Measurements from ENCODE around the gene RGMA.

Gene RGMA

GRCh38 chr15:93052090-93052879 is 36.7 kb downstream of the RGMA start:
- Histone ChIP-seq H3K4me1 (ENCODE audit: control insufficient read depth, low read depth, low read length) (peaks cover 7% of the 10 kb centered on the region), H3K9me3 (ENCODE audit: control insufficient read depth, low read depth, low read length) (no peaks in the 10 kb centered on the region), H3K9ac (ENCODE audit: low read length) (no peak overlapping the region), H3K27me3 (ENCODE audit: control insufficient read depth, insufficient read depth, low read length) (no peaks in the 10 kb centered on the region), H3K36me3 (ENCODE audit: control insufficient read depth, low read depth, low read length) (peaks cover 60% of the 10 kb centered on the region), H3K27ac (ENCODE audit: low read length) (no peak overlapping the region), H3K4me3 (ENCODE audit: low read length) (no peak overlapping the region)

GRCh38 chr15:93051236-93052089 is 37.5 kb downstream of the RGMA start:
- H3K27ac ChIP-seq (ENCODE audit: low read length), result no peak overlapping the region
- H3K36me3 ChIP-seq (ENCODE audit: control insufficient read depth, low read depth, low read length), result peaks cover 64% of the 10 kb centered on the region
- H3K9ac ChIP-seq (ENCODE audit: low read length), result no peak overlapping the region
- no peaks in the 10 kb centered on the region for H3K9me3 ChIP-seq (ENCODE audit: control insufficient read depth, low read depth, low read length)
- no peaks in the 10 kb centered on the region for H3K27me3 ChIP-seq (ENCODE audit: control insufficient read depth, insufficient read depth, low read length)
- no peaks in the 10 kb centered on the region for H3K4me1 ChIP-seq (ENCODE audit: control insufficient read depth, low read depth, low read length)
- H3K4me3 ChIP-seq (ENCODE audit: low read length), result no peak overlapping the region

GRCh38 chr15:93050648-93051047 is 38.4 kb downstream of the RGMA start:
- Histone ChIP-seq H3K9ac (ENCODE audit: low read length) (no peak overlapping the region), H3K27ac (ENCODE audit: low read length) (no peak overlapping the region), H3K9me3 (ENCODE audit: control insufficient read depth, low read depth, low read length) (no peaks in the 10 kb centered on the region), H3K4me3 (ENCODE audit: low read length) (no peak overlapping the region), H3K4me1 (ENCODE audit: control insufficient read depth, low read depth, low read length) (no peaks in the 10 kb centered on the region), H3K36me3 (ENCODE audit: control insufficient read depth, low read depth, low read length) (peaks cover 72% of the 10 kb centered on the region), H3K27me3 (ENCODE audit: control insufficient read depth, insufficient read depth, low read length) (no peaks in the 10 kb centered on the region)

- no peaks in the 10 kb centered on the region for H3K9me3 ChIP-seq (ENCODE audit: control insufficient read depth, low read depth, low read length)
- no peak overlapping the region for H3K9ac ChIP-seq (ENCODE audit: low read length)
- H3K27me3 ChIP-seq (ENCODE audit: control insufficient read depth, insufficient read depth, low read length), result no peaks in the 10 kb centered on the region
- H3K36me3 ChIP-seq (ENCODE audit: control insufficient read depth, low read depth, low read length), result peaks cover 76% of the 10 kb centered on the region
- no peak overlapping the region for H3K4me3 ChIP-seq (ENCODE audit: low read length)
- no peak overlapping the region for H3K27ac ChIP-seq (ENCODE audit: low read length)
- H3K4me1 ChIP-seq (ENCODE audit: control insufficient read depth, low read depth, low read length), result no peaks in the 10 kb centered on the region
These were observed 39.0 kb downstream of the RGMA start for GRCh38 chr15:93049914-93050578.

- H3K27me3 ChIP-seq (ENCODE audit: control insufficient read depth, insufficient read depth, low read length), result no peaks in the 10 kb centered on the region
- H3K4me1 ChIP-seq (ENCODE audit: control insufficient read depth, low read depth, low read length), result no peaks in the 10 kb centered on the region
- H3K9ac ChIP-seq (ENCODE audit: low read length), result no peak overlapping the region
- no peak overlapping the region for H3K4me3 ChIP-seq (ENCODE audit: low read length)
- H3K27ac ChIP-seq (ENCODE audit: low read length), result no peak overlapping the region
- no peaks in the 10 kb centered on the region for H3K9me3 ChIP-seq (ENCODE audit: control insufficient read depth, low read depth, low read length)
- peaks cover 83% of the 10 kb centered on the region for H3K36me3 ChIP-seq (ENCODE audit: control insufficient read depth, low read depth, low read length)
These were observed 39.8 kb downstream of the RGMA start for GRCh38 chr15:93049233-93049632.

- Histone ChIP-seq H3K4me1 (ENCODE audit: control insufficient read depth, low read depth, low read length) (no peaks in the 10 kb centered on the region), H3K9ac (ENCODE audit: low read length) (no peak overlapping the region), H3K4me3 (ENCODE audit: low read length) (no peak overlapping the region), H3K36me3 (ENCODE audit: control insufficient read depth, low read depth, low read length) (peaks cover 86% of the 10 kb centered on the region), H3K9me3 (ENCODE audit: control insufficient read depth, low read depth, low read length) (no peaks in the 10 kb centered on the region), H3K27me3 (ENCODE audit: control insufficient read depth, insufficient read depth, low read length) (no peaks in the 10 kb centered on the region), H3K27ac (ENCODE audit: low read length) (no peak overlapping the region)
These were observed 40.3 kb downstream of the RGMA start for GRCh38 chr15:93048759-93049161.

- Histone ChIP-seq H3K4me3 (ENCODE audit: low read length) (no peak overlapping the region), H3K9ac (ENCODE audit: low read length) (no peak overlapping the region), H3K36me3 (ENCODE audit: control insufficient read depth, low read depth, low read length) (peaks cover 86% of the 10 kb centered on the region), H3K4me1 (ENCODE audit: control insufficient read depth, low read depth, low read length) (no peaks in the 10 kb centered on the region), H3K27me3 (ENCODE audit: control insufficient read depth, insufficient read depth, low read length) (no peaks in the 10 kb centered on the region), H3K9me3 (ENCODE audit: control insufficient read depth, low read depth, low read length) (no peaks in the 10 kb centered on the region), H3K27ac (ENCODE audit: low read length) (no peak overlapping the region)
These were observed 40.6 kb downstream of the RGMA start for GRCh38 chr15:93048426-93048721.

- Histone ChIP-seq H3K9ac (ENCODE audit: low read length) (no peak overlapping the region), H3K9me3 (ENCODE audit: control insufficient read depth, low read depth, low read length) (no peaks in the 10 kb centered on the region), H3K4me3 (ENCODE audit: low read length) (no peak overlapping the region), H3K4me1 (ENCODE audit: control insufficient read depth, low read depth, low read length) (no peaks in the 10 kb centered on the region), H3K27me3 (ENCODE audit: control insufficient read depth, insufficient read depth, low read length) (no peaks in the 10 kb centered on the region), H3K36me3 (ENCODE audit: control insufficient read depth, low read depth, low read length) (peaks cover 81% of the 10 kb centered on the region), H3K27ac (ENCODE audit: low read length) (no peak overlapping the region)
These were observed 41.2 kb downstream of the RGMA start for GRCh38 chr15:93047621-93048425.

- H3K27me3 ChIP-seq (ENCODE audit: control insufficient read depth, insufficient read depth, low read length), result no peaks in the 10 kb centered on the region
- H3K4me1 ChIP-seq (ENCODE audit: control insufficient read depth, low read depth, low read length), result no peaks in the 10 kb centered on the region
- H3K27ac ChIP-seq (ENCODE audit: low read length), result no peak overlapping the region
- no peak overlapping the region for H3K4me3 ChIP-seq (ENCODE audit: low read length)
- no peaks in the 10 kb centered on the region for H3K9me3 ChIP-seq (ENCODE audit: control insufficient read depth, low read depth, low read length)
- H3K36me3 ChIP-seq (ENCODE audit: control insufficient read depth, low read depth, low read length), result peaks cover 73% of the 10 kb centered on the region
- H3K9ac ChIP-seq (ENCODE audit: low read length), result no peak overlapping the region
These were observed 42.3 kb downstream of the RGMA start for GRCh38 chr15:93046721-93047120.

- no peak overlapping the region for H3K27ac ChIP-seq (ENCODE audit: low read length)
- H3K9me3 ChIP-seq (ENCODE audit: control insufficient read depth, low read depth, low read length), result no peaks in the 10 kb centered on the region
- H3K27me3 ChIP-seq (ENCODE audit: control insufficient read depth, insufficient read depth, low read length), result no peaks in the 10 kb centered on the region
- peaks cover 67% of the 10 kb centered on the region for H3K36me3 ChIP-seq (ENCODE audit: control insufficient read depth, low read depth, low read length)
- no peak overlapping the region for H3K4me3 ChIP-seq (ENCODE audit: low read length)
- H3K9ac ChIP-seq (ENCODE audit: low read length), result no peak overlapping the region
- H3K4me1 ChIP-seq (ENCODE audit: control insufficient read depth, low read depth, low read length), result no peaks in the 10 kb centered on the region
These were observed 42.9 kb downstream of the RGMA start for GRCh38 chr15:93046120-93046519.

GRCh38 chr15:93045191-93045785 is 43.7 kb downstream of the RGMA start:
- no peaks in the 10 kb centered on the region for H3K9me3 ChIP-seq (ENCODE audit: control insufficient read depth, low read depth, low read length)
- H3K27ac ChIP-seq (ENCODE audit: low read length), result no peak overlapping the region
- no peak overlapping the region for H3K4me3 ChIP-seq (ENCODE audit: low read length)
- peaks cover 60% of the 10 kb centered on the region for H3K36me3 ChIP-seq (ENCODE audit: control insufficient read depth, low read depth, low read length)
- no peak overlapping the region for H3K9ac ChIP-seq (ENCODE audit: low read length)
- no peaks in the 10 kb centered on the region for H3K27me3 ChIP-seq (ENCODE audit: control insufficient read depth, insufficient read depth, low read length)
- no peaks in the 10 kb centered on the region for H3K4me1 ChIP-seq (ENCODE audit: control insufficient read depth, low read depth, low read length)
